Thyroid gland (tissue), 4 donors: ENCODE data around the gene SAFB2.

ENCODE experiments used
- POLR2A ChIP-seq, 2 donors: fragments of 450-650 bp; IDR thresholded peaks; one replicate each; pipeline ENCODE4 v1.6.1; 2017; ENCODE audit warnings: antibody characterized with exemption in 2 of 2, mild to moderate bottlenecking in 2 of 2, moderate library complexity in 1 of 2
- TF ChIP-seq, protein P1 (sequence below), 6 experiments: fragments of 200-600 bp in 3 of 6; fragments of 450-650 bp in 3 of 6; sonication (generic) in 3 of 6; IDR thresholded peaks; one replicate each; pipeline ENCODE4 v1.5.1; 2016 to 2019; ENCODE audit warnings: antibody characterized with exemption in 6 of 6, mild to moderate bottlenecking in 2 of 6, inconsistent platforms in 1 of 6, moderate library complexity in 1 of 6

DNA sequence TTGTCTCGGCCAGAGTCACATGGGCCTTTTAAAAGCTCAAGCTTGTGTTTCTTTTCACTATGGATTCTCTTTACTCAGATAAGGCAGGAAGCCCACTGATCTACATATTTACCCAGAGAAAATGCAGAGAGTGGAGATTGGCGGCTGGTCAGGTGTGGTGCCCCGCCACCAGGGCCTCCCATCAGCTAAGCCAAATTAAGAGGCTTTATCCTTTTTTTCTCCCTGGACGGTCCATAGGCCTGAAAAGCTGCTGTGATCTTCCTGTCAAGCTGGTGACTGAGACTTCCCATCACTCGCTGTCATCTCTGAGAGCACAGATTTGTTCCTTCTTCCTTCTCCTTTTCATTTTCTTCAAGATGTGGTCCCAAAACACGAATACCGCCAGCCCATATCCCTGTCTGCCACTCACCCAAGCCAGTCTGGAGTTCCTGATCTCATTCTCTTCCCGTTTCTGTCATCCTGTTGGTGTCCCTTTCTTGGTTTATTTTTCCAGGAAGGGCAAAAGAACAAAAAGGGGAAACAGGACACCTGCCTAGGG lies 2.2 kb upstream of the SAFB2 start:
- TF ChIP-seq, protein P1, sequence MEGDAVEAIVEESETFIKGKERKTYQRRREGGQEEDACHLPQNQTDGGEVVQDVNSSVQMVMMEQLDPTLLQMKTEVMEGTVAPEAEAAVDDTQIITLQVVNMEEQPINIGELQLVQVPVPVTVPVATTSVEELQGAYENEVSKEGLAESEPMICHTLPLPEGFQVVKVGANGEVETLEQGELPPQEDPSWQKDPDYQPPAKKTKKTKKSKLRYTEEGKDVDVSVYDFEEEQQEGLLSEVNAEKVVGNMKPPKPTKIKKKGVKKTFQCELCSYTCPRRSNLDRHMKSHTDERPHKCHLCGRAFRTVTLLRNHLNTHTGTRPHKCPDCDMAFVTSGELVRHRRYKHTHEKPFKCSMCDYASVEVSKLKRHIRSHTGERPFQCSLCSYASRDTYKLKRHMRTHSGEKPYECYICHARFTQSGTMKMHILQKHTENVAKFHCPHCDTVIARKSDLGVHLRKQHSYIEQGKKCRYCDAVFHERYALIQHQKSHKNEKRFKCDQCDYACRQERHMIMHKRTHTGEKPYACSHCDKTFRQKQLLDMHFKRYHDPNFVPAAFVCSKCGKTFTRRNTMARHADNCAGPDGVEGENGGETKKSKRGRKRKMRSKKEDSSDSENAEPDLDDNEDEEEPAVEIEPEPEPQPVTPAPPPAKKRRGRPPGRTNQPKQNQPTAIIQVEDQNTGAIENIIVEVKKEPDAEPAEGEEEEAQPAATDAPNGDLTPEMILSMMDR (IDR thresholded peaks at IDR 0.05) = no peak
- TF ChIP-seq POLR2A (IDR thresholded peaks at IDR 0.05) = no peak
